Mesothelial cell of epicardium (in vitro differentiated cells): Measurements from ENCODE around the gene SLC17A7. TPM values are rescaled to one million over a fixed set of nuclear protein-coding genes. Genes with fewer than 3 reads are reported as not detected.
A peak's percentile ranks its signal among the peaks of the same experiment; 100 is the strongest.

ENCODE experiments used
- DNase-seq, 2 experiments: peaks; one replicate each; pipeline ENCODE4 v3.0.0; 2021; ENCODE audit warnings: low spot score in 2 of 2; ENCODE audit not compliant: unreplicated experiment in 2 of 2
- H3K27ac Mint-ChIP-seq: 2 replicates; pipeline ENCODE4 v1.8.0; 2021; ENCODE audit warnings: mixed read lengths
- H3K27me3 Mint-ChIP-seq: 2 replicates; pipeline ENCODE4 v1.8.0; 2021; ENCODE audit warnings: low read depth, mixed read lengths
- H3K36me3 Mint-ChIP-seq: 2 replicates; pipeline ENCODE4 v1.8.0; 2021; ENCODE audit warnings: mixed read lengths
- H3K4me1 Mint-ChIP-seq: 2 replicates; pipeline ENCODE4 v1.8.0; 2021; ENCODE audit warnings: mixed read lengths
- H3K4me3 Mint-ChIP-seq: 2 replicates; pipeline ENCODE4 v1.8.0; 2021; ENCODE audit warnings: mild to moderate bottlenecking, moderate library complexity, mixed read lengths
- H3K9me3 Mint-ChIP-seq: 2 replicates; pipeline ENCODE4 v1.8.0; 2021; ENCODE audit warnings: mixed read lengths
- CTCF ChIP-seq: fragments of 200-600 bp; sonication (generic); IDR thresholded peaks from one replicate; pipeline ENCODE4 v1.5.0; 2021; ENCODE audit warnings: antibody characterized with exemption; ENCODE audit not compliant: unreplicated experiment
- total RNA-seq: library from RNA; stranded (reverse); gene quantifications from 3 replicates; pipeline ENCODE4 v1.2.1, GENCODE V29; 2021

Gene SLC17A7
- total RNA-seq, 1 donor from 2014 or later, result 0.45 TPM

- peaks cover 53% of the 10 kb centered on the region for H3K27me3 Mint-ChIP-seq
- no peaks in the 10 kb centered on the region for H3K36me3 Mint-ChIP-seq
- DNase-seq, result no peak
- H3K9me3 Mint-ChIP-seq, result no peaks in the 10 kb centered on the region
- TF ChIP-seq CTCF, result no peak
- H3K27ac Mint-ChIP-seq, result no peak overlapping the region
- H3K4me3 Mint-ChIP-seq, result no peak overlapping the region
- H3K4me1 Mint-ChIP-seq, result peaks cover 37% of the 10 kb centered on the region
Measured at GRCh38 chr19:49415810-49416200, 25.5 kb downstream of the SLC17A7 start.

GRCh38 chr19:49415102-49415809, 26.1 kb downstream of the SLC17A7 start:
- H3K9me3 Mint-ChIP-seq, result no peaks in the 10 kb centered on the region
- no peak for DNase-seq
- no peak overlapping the region for H3K27ac Mint-ChIP-seq
- H3K4me1 Mint-ChIP-seq, result peaks cover 33% of the 10 kb centered on the region
- no peak for TF ChIP-seq CTCF
- peaks cover 48% of the 10 kb centered on the region for H3K27me3 Mint-ChIP-seq
- no peak overlapping the region for H3K4me3 Mint-ChIP-seq
- H3K36me3 Mint-ChIP-seq, result no peaks in the 10 kb centered on the region

- H3K4me1 Mint-ChIP-seq, result peaks cover 33% of the 10 kb centered on the region
- DNase-seq, result no peak
- TF ChIP-seq CTCF, result no peak
- no peaks in the 10 kb centered on the region for H3K36me3 Mint-ChIP-seq
- H3K27ac Mint-ChIP-seq, result no peak overlapping the region
- no peak overlapping the region for H3K4me3 Mint-ChIP-seq
- H3K9me3 Mint-ChIP-seq, result no peaks in the 10 kb centered on the region
- peaks cover 41% of the 10 kb centered on the region for H3K27me3 Mint-ChIP-seq
Measured at GRCh38 chr19:49414256-49414655, 27.1 kb downstream of the SLC17A7 start.

GRCh38 chr19:49413348-49413747, 28.0 kb downstream of the SLC17A7 start:
- no peak for TF ChIP-seq CTCF
- H3K4me1 Mint-ChIP-seq, result peaks cover 33% of the 10 kb centered on the region
- H3K36me3 Mint-ChIP-seq, result no peaks in the 10 kb centered on the region
- DNase-seq, result no peak
- H3K27ac Mint-ChIP-seq, result peak overlapping the region; percentile 62
- H3K27me3 Mint-ChIP-seq, result peaks cover 38% of the 10 kb centered on the region
- no peaks in the 10 kb centered on the region for H3K9me3 Mint-ChIP-seq
- no peak overlapping the region for H3K4me3 Mint-ChIP-seq

GRCh38 chr19:49411681-49412326, 29.5 kb downstream of the SLC17A7 start:
- no peak for TF ChIP-seq CTCF
- H3K9me3 Mint-ChIP-seq, result no peaks in the 10 kb centered on the region
- DNase-seq, result no peak
- H3K27ac Mint-ChIP-seq, result no peak overlapping the region
- H3K27me3 Mint-ChIP-seq, result peaks cover 35% of the 10 kb centered on the region
- peaks cover 33% of the 10 kb centered on the region for H3K4me1 Mint-ChIP-seq
- no peak overlapping the region for H3K4me3 Mint-ChIP-seq
- no peaks in the 10 kb centered on the region for H3K36me3 Mint-ChIP-seq
